Measurements from ENCODE around the gene UMODL1. TPM values are rescaled to one million over a fixed set of nuclear protein-coding genes. Genes with fewer than 3 reads are reported as not detected.
A peak's percentile ranks its signal among the peaks of the same experiment; 100 is the strongest.

UMODL1 gene
- total RNA-seq, 1 experiment from 2014 or later: 2.3 TPM

GRCh38 chr21:42182713-42183371 is 111.7 kb downstream of the UMODL1 start:
- H3K4me3 ChIP-seq (ENCODE audit: low read length): no peak overlapping the region
- no peaks in the 10 kb centered on the region; the same call in 1 of the 2 replicates for H3K4me1 ChIP-seq (ENCODE audit: low read length)
- no peak overlapping the region for H3K4me2 ChIP-seq (ENCODE audit: low read depth, low read length, poor library complexity, severe bottlenecking)
- H3K27me3 ChIP-seq (ENCODE audit: low read length): no peaks in the 10 kb centered on the region
- H3K9me2 ChIP-seq (replicated peaks; ENCODE audit: insufficient read depth, low read length): no peaks in the 10 kb centered on the region
- no peaks in the 10 kb centered on the region for H4K20me1 ChIP-seq (ENCODE audit: insufficient read depth, low read depth, low read length)
- H3K9me3 ChIP-seq (ENCODE audit: low read length): no peaks in the 10 kb centered on the region
- H3K27ac ChIP-seq (ENCODE audit: low read length): no peak overlapping the region
- H2AFZ ChIP-seq (ENCODE audit: low read length): no peak overlapping the region
- no peaks in the 10 kb centered on the region for H3K79me2 ChIP-seq (ENCODE audit: low read length)
- no peak overlapping the region for H3K9ac ChIP-seq (ENCODE audit: low read length)
- H3K36me3 ChIP-seq (ENCODE audit: insufficient read depth, low read length): no peaks in the 10 kb centered on the region
- DNase-seq: no peak

DNA sequence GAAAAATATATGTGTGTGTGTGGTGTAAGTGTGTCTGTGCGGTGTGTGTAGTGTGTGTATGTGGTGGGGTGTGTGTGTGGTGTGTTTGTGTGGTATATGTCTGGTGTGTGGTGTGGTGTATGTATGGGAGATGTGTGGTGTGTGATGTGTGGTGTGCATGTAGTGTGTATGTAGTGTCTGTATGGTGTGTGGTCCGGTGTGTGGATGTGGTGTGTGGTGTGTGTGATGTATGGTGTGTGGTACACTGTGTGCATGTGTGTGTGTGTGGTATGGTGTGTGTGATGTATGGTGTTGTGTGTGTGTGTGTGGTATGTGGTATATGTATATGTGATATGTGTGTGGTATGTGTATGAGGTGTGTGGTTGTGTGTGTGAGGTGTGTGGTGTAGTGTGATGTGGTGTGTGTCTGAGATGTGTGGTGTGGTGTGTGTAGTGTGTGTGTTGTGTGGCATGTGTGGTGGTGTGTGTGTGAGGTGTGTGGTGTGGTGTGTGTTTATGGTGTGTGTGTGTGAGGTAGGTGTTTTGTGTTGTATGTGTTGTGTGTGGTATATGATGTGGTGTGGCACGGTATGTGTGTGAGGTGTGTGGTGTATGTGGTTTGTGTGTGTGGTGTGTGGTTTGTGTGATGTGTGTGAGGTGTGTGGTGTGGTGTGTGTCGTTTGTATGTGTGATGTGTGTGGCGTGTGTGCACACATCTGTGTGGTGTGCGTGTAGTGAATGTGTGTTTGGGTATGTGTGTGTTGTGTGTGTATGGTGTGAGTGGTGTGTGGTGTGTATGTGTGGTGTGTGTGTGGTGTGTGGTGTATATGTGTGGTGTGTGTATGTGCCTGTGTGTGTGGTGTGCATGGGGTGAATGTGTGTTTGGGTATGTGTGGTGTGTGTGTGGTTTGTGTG is 112.5 kb downstream of the UMODL1 start:
- Histone ChIP-seq H3K36me3 (ENCODE audit: insufficient read depth, low read length) (no peaks in the 10 kb centered on the region), H3K27ac (ENCODE audit: low read length) (no peak overlapping the region), H3K4me2 (ENCODE audit: low read depth, low read length, poor library complexity, severe bottlenecking) (no peak overlapping the region), H3K9me3 (ENCODE audit: low read length) (no peaks in the 10 kb centered on the region), H3K4me3 (ENCODE audit: low read length) (no peak overlapping the region), H3K27me3 (ENCODE audit: low read length) (no peaks in the 10 kb centered on the region), H4K20me1 (ENCODE audit: insufficient read depth, low read depth, low read length) (no peaks in the 10 kb centered on the region), H3K4me1 (ENCODE audit: low read length) (peaks cover 6% of the 10 kb centered on the region), H3K9ac (ENCODE audit: low read length) (no peak overlapping the region), H3K9me2 (replicated peaks; ENCODE audit: insufficient read depth, low read length) (no peaks in the 10 kb centered on the region), H2AFZ (ENCODE audit: low read length) (no peak overlapping the region), H3K79me2 (ENCODE audit: low read length) (no peaks in the 10 kb centered on the region)
- DNase-seq: no peak

DNA sequence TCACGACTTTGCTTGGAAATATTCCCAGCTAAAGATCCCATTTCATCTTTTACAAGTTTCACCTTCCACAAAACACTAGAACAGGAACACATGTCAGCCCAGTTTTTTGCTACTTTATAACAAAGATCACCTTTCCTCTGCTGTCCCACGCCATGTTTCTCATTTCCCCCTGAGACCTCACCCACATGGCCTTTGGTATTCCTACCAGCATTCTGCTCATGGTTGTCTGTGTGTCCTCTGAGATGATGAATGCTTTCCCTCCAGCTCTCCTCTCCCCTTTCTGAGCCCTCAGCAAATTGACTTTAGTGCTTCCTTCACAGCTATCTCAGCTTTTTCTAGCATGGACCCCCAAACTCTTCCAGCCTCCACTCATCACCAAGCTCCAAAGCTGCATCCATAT is 115.5 kb downstream of the UMODL1 start:
- no peak overlapping the region for H3K27ac ChIP-seq (ENCODE audit: low read length)
- no peak overlapping the region for H3K9ac ChIP-seq (ENCODE audit: low read length)
- H2AFZ ChIP-seq (ENCODE audit: low read length): no peak overlapping the region

DNA sequence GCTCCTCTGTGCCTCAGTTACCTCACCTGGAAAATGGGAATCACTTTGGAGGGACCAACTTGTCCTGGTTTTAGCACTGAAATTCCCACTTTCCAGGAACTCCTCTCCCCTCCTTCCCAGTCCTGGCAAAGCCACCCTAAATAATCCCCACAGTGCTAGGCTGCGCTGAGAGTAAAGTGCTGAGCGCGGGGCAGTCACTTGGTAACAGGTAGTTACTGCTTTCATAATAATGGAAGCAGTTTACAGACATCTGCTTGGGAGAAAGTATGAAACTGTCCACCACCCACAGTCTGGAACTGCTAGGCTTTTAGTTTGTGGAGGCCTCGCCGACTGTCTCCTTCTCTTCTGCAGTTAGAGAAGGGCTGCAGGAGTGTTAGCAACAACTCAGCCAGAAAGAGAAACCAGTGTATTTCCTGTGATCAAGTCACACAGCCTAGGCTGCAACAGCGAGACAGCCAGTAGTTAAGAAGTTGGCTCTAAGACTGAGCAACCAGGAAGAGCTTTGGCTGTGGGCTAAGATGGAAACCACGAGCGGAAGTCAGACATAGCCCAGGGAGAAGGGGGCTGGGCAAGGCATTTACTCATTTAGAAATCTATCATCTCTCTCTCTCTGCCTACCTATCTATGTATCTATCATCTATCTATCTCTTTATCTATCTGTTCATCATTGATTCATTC is 117.0 kb downstream of the UMODL1 start:
- Histone ChIP-seq H3K36me3 (ENCODE audit: insufficient read depth, low read length) (no peaks in the 10 kb centered on the region), H3K9me2 (replicated peaks; ENCODE audit: insufficient read depth, low read length) (no peaks in the 10 kb centered on the region), H3K79me2 (ENCODE audit: low read length) (no peaks in the 10 kb centered on the region), H3K9ac (ENCODE audit: low read length) (no peak overlapping the region), H3K27me3 (ENCODE audit: low read length) (no peaks in the 10 kb centered on the region), H3K4me3 (ENCODE audit: low read length) (no peak overlapping the region), H2AFZ (ENCODE audit: low read length) (peak overlapping the region; percentile 38; the same call in 1 of the 2 replicates), H3K9me3 (ENCODE audit: low read length) (no peaks in the 10 kb centered on the region), H3K4me1 (ENCODE audit: low read length) (peaks cover 10% of the 10 kb centered on the region), H3K4me2 (ENCODE audit: low read depth, low read length, poor library complexity, severe bottlenecking) (no peak overlapping the region), H3K27ac (ENCODE audit: low read length) (no peak overlapping the region), H4K20me1 (ENCODE audit: insufficient read depth, low read depth, low read length) (no peaks in the 10 kb centered on the region)
- peak; percentile 62 for DNase-seq

More for the DNA sequence above, 115.5 kb downstream of the UMODL1 start:
- H4K20me1 ChIP-seq (ENCODE audit: insufficient read depth, low read depth, low read length): no peaks in the 10 kb centered on the region
- H3K4me3 ChIP-seq (ENCODE audit: low read length): no peak overlapping the region
- H3K4me1 ChIP-seq (ENCODE audit: low read length): peaks cover 10% of the 10 kb centered on the region
- H3K36me3 ChIP-seq (ENCODE audit: insufficient read depth, low read length): no peaks in the 10 kb centered on the region
- H3K4me2 ChIP-seq (ENCODE audit: low read depth, low read length, poor library complexity, severe bottlenecking): no peak overlapping the region
- no peaks in the 10 kb centered on the region for H3K79me2 ChIP-seq (ENCODE audit: low read length)
- no peak for DNase-seq
- H3K27me3 ChIP-seq (ENCODE audit: low read length): no peaks in the 10 kb centered on the region
- H3K9me2 ChIP-seq (replicated peaks; ENCODE audit: insufficient read depth, low read length): no peaks in the 10 kb centered on the region
- no peaks in the 10 kb centered on the region for H3K9me3 ChIP-seq (ENCODE audit: low read length)

DNA sequence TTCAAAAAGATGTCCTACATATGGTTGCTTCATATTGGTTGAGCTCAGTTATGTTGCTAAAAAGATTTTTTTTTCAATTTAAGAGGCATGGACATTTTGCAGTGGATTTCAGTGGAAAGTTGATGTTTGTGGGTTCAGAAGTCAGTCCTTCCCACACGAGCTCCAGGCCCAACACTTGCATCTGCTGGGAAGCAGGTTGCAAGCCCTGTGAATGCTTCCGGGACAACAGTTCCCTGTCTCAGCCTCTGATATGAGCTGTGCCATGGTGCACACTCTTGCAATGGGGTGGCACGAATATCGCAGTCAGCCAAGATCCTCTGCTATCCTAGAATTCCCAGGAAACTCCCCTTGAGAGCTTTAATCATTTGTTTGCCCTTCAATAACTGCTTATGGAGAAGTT is 117.5 kb downstream of the UMODL1 start:
- no peak overlapping the region for H3K4me2 ChIP-seq (ENCODE audit: low read depth, low read length, poor library complexity, severe bottlenecking)
- H3K79me2 ChIP-seq (ENCODE audit: low read length): no peaks in the 10 kb centered on the region
- peaks cover 10% of the 10 kb centered on the region for H3K4me1 ChIP-seq (ENCODE audit: low read length)
- H3K36me3 ChIP-seq (ENCODE audit: insufficient read depth, low read length): no peaks in the 10 kb centered on the region
- no peak overlapping the region for H3K9ac ChIP-seq (ENCODE audit: low read length)
- H3K27ac ChIP-seq (ENCODE audit: low read length): no peak overlapping the region
- no peaks in the 10 kb centered on the region for H3K9me3 ChIP-seq (ENCODE audit: low read length)
- H3K27me3 ChIP-seq (ENCODE audit: low read length): no peaks in the 10 kb centered on the region
- no peak overlapping the region for H3K4me3 ChIP-seq (ENCODE audit: low read length)
- H2AFZ ChIP-seq (ENCODE audit: low read length): peak overlapping the region; percentile 38; the same call in 1 of the 2 replicates
- no peak for DNase-seq
- H4K20me1 ChIP-seq (ENCODE audit: insufficient read depth, low read depth, low read length): no peaks in the 10 kb centered on the region
- H3K9me2 ChIP-seq (replicated peaks; ENCODE audit: insufficient read depth, low read length): no peaks in the 10 kb centered on the region

- no peaks in the 10 kb centered on the region for H3K27me3 ChIP-seq (ENCODE audit: low read length)
- no peaks in the 10 kb centered on the region for H4K20me1 ChIP-seq (ENCODE audit: insufficient read depth, low read depth, low read length)
- no peak overlapping the region for H3K27ac ChIP-seq (ENCODE audit: low read length)
- DNase-seq: no peak
- H3K4me3 ChIP-seq (ENCODE audit: low read length): no peak overlapping the region
- H3K9ac ChIP-seq (ENCODE audit: low read length): no peak overlapping the region
- no peaks in the 10 kb centered on the region for H3K79me2 ChIP-seq (ENCODE audit: low read length)
- H3K9me2 ChIP-seq (replicated peaks; ENCODE audit: insufficient read depth, low read length): no peaks in the 10 kb centered on the region
- no peak overlapping the region for H3K4me2 ChIP-seq (ENCODE audit: low read depth, low read length, poor library complexity, severe bottlenecking)
- H3K36me3 ChIP-seq (ENCODE audit: insufficient read depth, low read length): no peaks in the 10 kb centered on the region
- H3K4me1 ChIP-seq (ENCODE audit: low read length): peaks cover 10% of the 10 kb centered on the region
- no peaks in the 10 kb centered on the region for H3K9me3 ChIP-seq (ENCODE audit: low read length)
- no peak overlapping the region for H2AFZ ChIP-seq (ENCODE audit: low read length)
Measured at GRCh38 chr21:42189431-42189830, 118.3 kb downstream of the UMODL1 start.

DNA sequence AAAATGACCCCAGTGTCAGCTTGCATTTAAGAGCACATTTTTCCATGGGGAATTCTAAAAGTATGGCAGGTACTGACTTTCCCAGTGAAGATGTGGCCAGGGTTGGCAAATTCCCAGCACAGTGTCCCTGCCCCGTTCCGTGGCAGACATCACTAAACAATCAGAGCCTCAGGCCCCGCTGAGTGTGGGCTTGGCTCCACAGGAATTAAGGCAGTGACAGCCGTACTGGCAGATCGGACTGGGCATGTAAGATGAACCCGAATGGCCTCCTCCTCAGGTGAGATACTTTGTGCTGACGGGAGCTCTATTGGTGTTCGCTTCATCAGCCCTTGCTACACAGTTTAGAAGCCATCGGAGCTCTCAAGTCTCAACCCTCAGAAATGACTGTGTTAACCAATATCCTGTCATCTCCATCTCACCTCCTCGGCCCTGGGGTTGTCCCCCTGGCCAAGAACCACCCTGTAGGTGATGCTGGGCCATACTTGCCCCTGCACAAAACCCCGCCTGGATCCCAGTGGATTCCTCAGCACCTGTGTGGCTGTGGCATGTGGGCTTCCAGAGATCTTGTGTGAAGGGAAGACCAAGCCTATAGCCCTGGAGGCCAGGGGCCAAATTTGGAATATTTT is 118.9 kb downstream of the UMODL1 start:
- Histone ChIP-seq H3K4me3 (ENCODE audit: low read length) (no peak overlapping the region), H3K9ac (ENCODE audit: low read length) (no peak overlapping the region), H3K79me2 (ENCODE audit: low read length) (no peaks in the 10 kb centered on the region), H4K20me1 (ENCODE audit: insufficient read depth, low read depth, low read length) (no peaks in the 10 kb centered on the region), H3K4me2 (ENCODE audit: low read depth, low read length, poor library complexity, severe bottlenecking) (no peak overlapping the region), H3K27me3 (ENCODE audit: low read length) (no peaks in the 10 kb centered on the region), H3K9me3 (ENCODE audit: low read length) (no peaks in the 10 kb centered on the region), H3K27ac (ENCODE audit: low read length) (no peak overlapping the region), H3K36me3 (ENCODE audit: insufficient read depth, low read length) (no peaks in the 10 kb centered on the region), H2AFZ (ENCODE audit: low read length) (no peak overlapping the region), H3K4me1 (ENCODE audit: low read length) (peaks cover 10% of the 10 kb centered on the region), H3K9me2 (replicated peaks; ENCODE audit: insufficient read depth, low read length) (no peaks in the 10 kb centered on the region)
- DNase-seq: no peak

- Histone ChIP-seq H3K36me3 (ENCODE audit: insufficient read depth, low read length) (no peaks in the 10 kb centered on the region), H3K4me3 (ENCODE audit: low read length) (no peak overlapping the region), H3K79me2 (ENCODE audit: low read length) (no peaks in the 10 kb centered on the region), H3K4me1 (ENCODE audit: low read length) (peaks cover 10% of the 10 kb centered on the region), H3K9me3 (ENCODE audit: low read length) (no peaks in the 10 kb centered on the region), H3K9me2 (replicated peaks; ENCODE audit: insufficient read depth, low read length) (no peaks in the 10 kb centered on the region), H2AFZ (ENCODE audit: low read length) (no peak overlapping the region), H3K9ac (ENCODE audit: low read length) (no peak overlapping the region), H3K27ac (ENCODE audit: low read length) (no peak overlapping the region), H3K4me2 (ENCODE audit: low read depth, low read length, poor library complexity, severe bottlenecking) (no peak overlapping the region), H4K20me1 (ENCODE audit: insufficient read depth, low read depth, low read length) (no peaks in the 10 kb centered on the region), H3K27me3 (ENCODE audit: low read length) (no peaks in the 10 kb centered on the region)
- no peak for DNase-seq
Measured at GRCh38 chr21:42190486-42190863, 119.4 kb downstream of the UMODL1 start.
